Measurements from ENCODE around the gene GRB7. TPM values are rescaled to one million over a fixed set of nuclear protein-coding genes. Genes with fewer than 3 reads are reported as not detected.

Gene GRB7
- total RNA-seq, 1 experiment from 2014 or later, result 98.6 TPM

DNA sequence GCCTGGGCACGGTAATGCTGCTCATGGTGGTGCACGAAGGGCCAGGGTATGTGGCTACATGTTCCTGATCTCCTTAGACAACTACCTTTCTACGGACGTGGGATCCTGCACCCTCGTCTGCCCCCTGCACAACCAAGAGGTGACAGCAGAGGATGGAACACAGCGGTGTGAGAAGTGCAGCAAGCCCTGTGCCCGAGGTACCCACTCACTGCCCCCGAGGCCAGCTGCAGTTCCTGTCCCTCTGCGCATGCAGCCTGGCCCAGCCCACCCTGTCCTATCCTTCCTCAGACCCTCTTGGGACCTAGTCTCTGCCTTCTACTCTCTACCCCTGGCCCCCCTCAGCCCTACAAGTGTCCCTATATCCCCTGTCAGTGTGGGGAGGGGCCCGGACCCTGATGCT lies 25.9 kb upstream of the GRB7 start:
- intact Hi-C loops (cut with micrococcal nuclease; ENCODE audit: unreplicated experiment), result no loop called here
- no TSS peak for BruUV-seq (replicated peaks)
- TF ChIP-seq, protein P1, sequence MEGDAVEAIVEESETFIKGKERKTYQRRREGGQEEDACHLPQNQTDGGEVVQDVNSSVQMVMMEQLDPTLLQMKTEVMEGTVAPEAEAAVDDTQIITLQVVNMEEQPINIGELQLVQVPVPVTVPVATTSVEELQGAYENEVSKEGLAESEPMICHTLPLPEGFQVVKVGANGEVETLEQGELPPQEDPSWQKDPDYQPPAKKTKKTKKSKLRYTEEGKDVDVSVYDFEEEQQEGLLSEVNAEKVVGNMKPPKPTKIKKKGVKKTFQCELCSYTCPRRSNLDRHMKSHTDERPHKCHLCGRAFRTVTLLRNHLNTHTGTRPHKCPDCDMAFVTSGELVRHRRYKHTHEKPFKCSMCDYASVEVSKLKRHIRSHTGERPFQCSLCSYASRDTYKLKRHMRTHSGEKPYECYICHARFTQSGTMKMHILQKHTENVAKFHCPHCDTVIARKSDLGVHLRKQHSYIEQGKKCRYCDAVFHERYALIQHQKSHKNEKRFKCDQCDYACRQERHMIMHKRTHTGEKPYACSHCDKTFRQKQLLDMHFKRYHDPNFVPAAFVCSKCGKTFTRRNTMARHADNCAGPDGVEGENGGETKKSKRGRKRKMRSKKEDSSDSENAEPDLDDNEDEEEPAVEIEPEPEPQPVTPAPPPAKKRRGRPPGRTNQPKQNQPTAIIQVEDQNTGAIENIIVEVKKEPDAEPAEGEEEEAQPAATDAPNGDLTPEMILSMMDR (IDR thresholded peaks at IDR 0.05; ENCODE audit: insufficient read depth in 1 of 2, low read depth in 1 of 2, low read length in 1 of 2, severe bottlenecking in 1 of 2, unreplicated experiment in 1 of 2), result no peak
- H3K4me1 Mint-ChIP-seq (ENCODE audit: low read depth, unreplicated experiment), result no peaks in the 10 kb centered on the region
- H3K36me3 Mint-ChIP-seq (ENCODE audit: insufficient read depth, unreplicated experiment), result peaks cover 73% of the 10 kb centered on the region
- H3K4me3 Mint-ChIP-seq (ENCODE audit: unreplicated experiment), result no peak overlapping the region
- no peak overlapping the region for H3K27ac Mint-ChIP-seq (ENCODE audit: unreplicated experiment)
- POLR2A ChIA-PET, result no interaction called here
- DNase-seq, result no peak
- CTCF ChIA-PET, result no interaction called here
- H3K27me3 ChIP-seq (replicated peaks; ENCODE audit: control insufficient read depth, insufficient read depth, low read length), result no peaks in the 10 kb centered on the region
- no peaks in the 10 kb centered on the region for H3K27me3 Mint-ChIP-seq (ENCODE audit: insufficient read depth, unreplicated experiment)
- H3K36me3 ChIP-seq (ENCODE audit: control insufficient read depth, insufficient read depth, low read length), result peaks cover 8% of the 10 kb centered on the region
- H3K9me3 ChIP-seq, result no peaks in the 10 kb centered on the region
- no peak overlapping the region for H3K4me3 ChIP-seq (ENCODE audit: low read depth, low read length)
- H3K9me3 Mint-ChIP-seq (ENCODE audit: unreplicated experiment), result no peaks in the 10 kb centered on the region
- H3K4me1 ChIP-seq, result no peaks in the 10 kb centered on the region

DNA sequence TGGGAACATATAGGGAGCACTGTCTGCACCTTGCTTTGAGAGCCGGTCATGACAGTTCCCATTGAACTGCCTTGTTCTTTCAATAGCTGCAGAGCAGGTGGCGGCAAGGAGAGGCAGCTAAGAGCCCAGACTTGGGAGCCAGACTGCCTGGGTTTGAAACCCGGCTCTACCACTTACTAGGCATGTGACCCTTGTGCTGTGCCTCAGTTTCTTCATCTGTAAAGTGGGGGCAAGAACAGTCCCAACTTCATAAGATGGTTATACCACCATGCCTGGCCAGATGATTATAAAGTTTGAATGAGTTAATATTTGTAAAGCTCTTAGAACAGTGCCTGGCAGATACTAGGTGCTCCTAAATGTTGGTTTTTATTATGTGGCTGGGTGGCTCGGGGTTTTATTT lies 23.5 kb upstream of the GRB7 start:
- TF ChIP-seq, protein P1 (IDR thresholded peaks at IDR 0.05; ENCODE audit: insufficient read depth in 1 of 2, low read depth in 1 of 2, low read length in 1 of 2, severe bottlenecking in 1 of 2, unreplicated experiment in 1 of 2), result no peak
- peaks cover 8% of the 10 kb centered on the region for H3K36me3 ChIP-seq (ENCODE audit: control insufficient read depth, insufficient read depth, low read length)
- intact Hi-C loops (cut with micrococcal nuclease; ENCODE audit: unreplicated experiment), result no loop called here
- ChIA-PET CTCF (interaction anchor here (0.7 kb wide), 1 partner anchor 22 kb away, joined by 4 read pairs; no protein-coding TSS in a partner anchor), POLR2A (interaction anchor here (1.1 kb wide), 1 partner anchor 14 kb away, joined by 3 read pairs; the partner anchor contains the start of gene ERBB2)
- H3K27me3 Mint-ChIP-seq (ENCODE audit: insufficient read depth, unreplicated experiment), result no peaks in the 10 kb centered on the region
- H3K4me1 ChIP-seq, result no peaks in the 10 kb centered on the region
- peaks cover 74% of the 10 kb centered on the region for H3K36me3 Mint-ChIP-seq (ENCODE audit: insufficient read depth, unreplicated experiment)
- H3K9me3 ChIP-seq, result no peaks in the 10 kb centered on the region
- H3K4me3 Mint-ChIP-seq (ENCODE audit: unreplicated experiment), result no peak overlapping the region
- no peaks in the 10 kb centered on the region for H3K9me3 Mint-ChIP-seq (ENCODE audit: unreplicated experiment)
- no peak for DNase-seq
- BruUV-seq (replicated peaks), result no TSS peak
- H3K4me1 Mint-ChIP-seq (ENCODE audit: low read depth, unreplicated experiment), result no peaks in the 10 kb centered on the region
- no peak overlapping the region for H3K27ac Mint-ChIP-seq (ENCODE audit: unreplicated experiment)
- no peak overlapping the region for H3K4me3 ChIP-seq (ENCODE audit: low read depth, low read length)
- H3K27me3 ChIP-seq (replicated peaks; ENCODE audit: control insufficient read depth, insufficient read depth, low read length), result no peaks in the 10 kb centered on the region

DNA sequence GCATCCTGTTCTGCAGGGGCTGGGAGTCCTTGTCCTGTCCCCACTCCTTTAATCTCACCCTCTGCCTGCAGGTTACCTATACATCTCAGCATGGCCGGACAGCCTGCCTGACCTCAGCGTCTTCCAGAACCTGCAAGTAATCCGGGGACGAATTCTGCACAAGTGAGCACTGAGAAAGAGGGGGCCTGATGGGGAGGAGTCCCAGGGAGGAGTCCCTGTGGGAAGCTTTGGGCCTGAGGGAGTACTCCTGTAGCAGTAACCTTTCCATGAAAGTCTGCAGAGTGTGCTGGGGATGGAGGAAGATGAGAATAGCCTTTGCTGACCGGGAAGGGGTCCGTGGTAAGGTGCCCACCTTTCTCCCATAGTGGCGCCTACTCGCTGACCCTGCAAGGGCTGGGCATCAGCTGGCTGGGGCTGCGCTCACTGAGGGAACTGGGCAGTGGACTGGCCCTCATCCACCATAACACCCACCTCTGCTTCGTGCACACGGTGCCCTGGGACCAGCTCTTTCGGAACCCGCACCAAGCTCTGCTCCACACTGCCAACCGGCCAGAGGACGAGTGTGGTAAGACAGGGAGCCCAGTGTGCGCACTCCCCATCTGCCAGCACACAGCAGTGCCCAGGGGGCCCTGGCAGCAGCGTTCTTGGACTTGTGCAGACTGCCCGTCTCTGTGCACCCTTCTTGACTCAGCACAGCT lies 22.2 kb upstream of the GRB7 start:
- Histone ChIP-seq H3K9me3 (no peaks in the 10 kb centered on the region), H3K4me1 (no peaks in the 10 kb centered on the region), H3K4me3 (ENCODE audit: low read depth, low read length) (no peak overlapping the region), H3K36me3 (ENCODE audit: control insufficient read depth, insufficient read depth, low read length) (peaks cover 7% of the 10 kb centered on the region), H3K27me3 (replicated peaks; ENCODE audit: control insufficient read depth, insufficient read depth, low read length) (no peaks in the 10 kb centered on the region)
- Mint-ChIP-seq H3K27ac (ENCODE audit: unreplicated experiment) (no peak overlapping the region), H3K4me1 (ENCODE audit: low read depth, unreplicated experiment) (no peaks in the 10 kb centered on the region), H3K27me3 (ENCODE audit: insufficient read depth, unreplicated experiment) (no peaks in the 10 kb centered on the region), H3K4me3 (ENCODE audit: unreplicated experiment) (no peak overlapping the region), H3K9me3 (ENCODE audit: unreplicated experiment) (no peaks in the 10 kb centered on the region), H3K36me3 (ENCODE audit: insufficient read depth, unreplicated experiment) (peaks cover 72% of the 10 kb centered on the region)
- DNase-seq, result no peak
- CTCF ChIA-PET, result interaction anchor here (0.7 kb wide), 1 partner anchor 11 kb away, joined by 3 read pairs; no protein-coding TSS in a partner anchor
- BruUV-seq (replicated peaks), result no TSS peak
- TF ChIP-seq, protein P1 (IDR thresholded peaks at IDR 0.05; ENCODE audit: insufficient read depth in 1 of 2, low read depth in 1 of 2, low read length in 1 of 2, severe bottlenecking in 1 of 2, unreplicated experiment in 1 of 2), result no peak
- POLR2A ChIA-PET, result interaction anchor here (1.1 kb wide), 1 partner anchor 15 kb away, joined by 3 read pairs; the partner anchor contains the start of gene ERBB2
- intact Hi-C loops (cut with micrococcal nuclease; ENCODE audit: unreplicated experiment), result no loop called here
